Measurements from ENCODE around the gene PARPBP.

DNA sequence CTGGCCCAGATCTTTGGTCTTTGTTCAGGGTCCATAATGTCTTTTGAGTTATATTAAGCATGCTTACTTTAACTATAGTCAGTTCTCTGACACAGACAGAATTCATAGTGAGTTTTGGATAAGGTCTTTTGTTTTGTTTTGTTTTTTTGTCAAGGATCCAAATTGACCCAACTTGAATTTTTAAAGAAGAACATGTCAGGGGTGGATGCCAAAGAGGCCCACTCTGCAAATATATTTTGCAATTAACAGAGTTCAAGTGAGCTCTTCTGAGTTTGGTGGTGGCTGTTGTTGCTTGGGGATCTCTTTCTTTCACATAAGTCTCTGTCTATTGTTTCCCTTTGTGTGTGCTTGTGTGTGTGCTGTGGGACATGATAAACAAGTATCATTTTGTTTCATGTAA, 112.1 kb downstream of the PARPBP start:
- TF ChIP-seq, protein P1, sequence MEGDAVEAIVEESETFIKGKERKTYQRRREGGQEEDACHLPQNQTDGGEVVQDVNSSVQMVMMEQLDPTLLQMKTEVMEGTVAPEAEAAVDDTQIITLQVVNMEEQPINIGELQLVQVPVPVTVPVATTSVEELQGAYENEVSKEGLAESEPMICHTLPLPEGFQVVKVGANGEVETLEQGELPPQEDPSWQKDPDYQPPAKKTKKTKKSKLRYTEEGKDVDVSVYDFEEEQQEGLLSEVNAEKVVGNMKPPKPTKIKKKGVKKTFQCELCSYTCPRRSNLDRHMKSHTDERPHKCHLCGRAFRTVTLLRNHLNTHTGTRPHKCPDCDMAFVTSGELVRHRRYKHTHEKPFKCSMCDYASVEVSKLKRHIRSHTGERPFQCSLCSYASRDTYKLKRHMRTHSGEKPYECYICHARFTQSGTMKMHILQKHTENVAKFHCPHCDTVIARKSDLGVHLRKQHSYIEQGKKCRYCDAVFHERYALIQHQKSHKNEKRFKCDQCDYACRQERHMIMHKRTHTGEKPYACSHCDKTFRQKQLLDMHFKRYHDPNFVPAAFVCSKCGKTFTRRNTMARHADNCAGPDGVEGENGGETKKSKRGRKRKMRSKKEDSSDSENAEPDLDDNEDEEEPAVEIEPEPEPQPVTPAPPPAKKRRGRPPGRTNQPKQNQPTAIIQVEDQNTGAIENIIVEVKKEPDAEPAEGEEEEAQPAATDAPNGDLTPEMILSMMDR (IDR thresholded peaks at IDR 0.05), result no peak
- no peak for TF ChIP-seq POLR2A (IDR thresholded peaks at IDR 0.05)

Measured in uterus (tissue), 2 donors.